Measurements from ENCODE around the gene WDR89. TPM values are rescaled to one million over a fixed set of nuclear protein-coding genes. Genes with fewer than 3 reads are reported as not detected.

WDR89 gene
- total RNA-seq, 1 donor: 10.5 TPM

GRCh38 chr14:63673886-63674497, 32.3 kb upstream of the WDR89 start:
- no peaks in the 10 kb centered on the region for H4K20me1 ChIP-seq (ENCODE audit: insufficient read depth, low read length)
- no peaks in the 10 kb centered on the region for H3K79me2 ChIP-seq (ENCODE audit: insufficient read depth, low read length)
- H3K27me3 ChIP-seq (ENCODE audit: insufficient read depth, low read length): no peaks in the 10 kb centered on the region
- H3K9me3 ChIP-seq (ENCODE audit: low read depth, low read length): no peaks in the 10 kb centered on the region
- H3K4me1 ChIP-seq (ENCODE audit: insufficient read depth, low read length): peaks cover 7% of the 10 kb centered on the region
- no peak overlapping the region for H3K4me2 ChIP-seq (ENCODE audit: insufficient read depth, low read length)
- no peak for TF ChIP-seq CTCF (IDR thresholded peaks at IDR 0.05; ENCODE audit: extremely low read depth, low read depth, low read length)
- H3K36me3 ChIP-seq (ENCODE audit: insufficient read depth, low read length): peaks cover 8% of the 10 kb centered on the region
- H3K27ac ChIP-seq (ENCODE audit: low read depth, low read length): no peak overlapping the region
- no peak overlapping the region for H2AFZ ChIP-seq (ENCODE audit: low read length)
- DNase-seq (ENCODE audit: insufficient read length, low spot score, missing footprints): no peak
- no peak overlapping the region for H3K4me3 ChIP-seq (ENCODE audit: insufficient read depth, low read length)

- H3K4me1 ChIP-seq (ENCODE audit: insufficient read depth, low read length): peaks cover 7% of the 10 kb centered on the region
- no peak overlapping the region for H3K27ac ChIP-seq (ENCODE audit: low read depth, low read length)
- no peak for DNase-seq (ENCODE audit: insufficient read length, low spot score, missing footprints)
- no peak overlapping the region for H2AFZ ChIP-seq (ENCODE audit: low read length)
- H3K4me2 ChIP-seq (ENCODE audit: insufficient read depth, low read length): no peak overlapping the region
- no peak overlapping the region for H3K4me3 ChIP-seq (ENCODE audit: insufficient read depth, low read length)
- peaks cover 8% of the 10 kb centered on the region for H3K36me3 ChIP-seq (ENCODE audit: insufficient read depth, low read length)
- no peaks in the 10 kb centered on the region for H4K20me1 ChIP-seq (ENCODE audit: insufficient read depth, low read length)
- H3K79me2 ChIP-seq (ENCODE audit: insufficient read depth, low read length): no peaks in the 10 kb centered on the region
- H3K9me3 ChIP-seq (ENCODE audit: low read depth, low read length): no peaks in the 10 kb centered on the region
- no peak for TF ChIP-seq CTCF (IDR thresholded peaks at IDR 0.05; ENCODE audit: extremely low read depth, low read depth, low read length)
- no peaks in the 10 kb centered on the region for H3K27me3 ChIP-seq (ENCODE audit: insufficient read depth, low read length)
These were observed 31.6 kb upstream of the WDR89 start for GRCh38 chr14:63673255-63673654.

- Histone ChIP-seq H3K27ac (ENCODE audit: low read depth, low read length) (no peak overlapping the region), H4K20me1 (ENCODE audit: insufficient read depth, low read length) (no peaks in the 10 kb centered on the region), H3K4me2 (ENCODE audit: insufficient read depth, low read length) (no peak overlapping the region), H3K9me3 (ENCODE audit: low read depth, low read length) (no peaks in the 10 kb centered on the region), H3K79me2 (ENCODE audit: insufficient read depth, low read length) (no peaks in the 10 kb centered on the region), H3K4me3 (ENCODE audit: insufficient read depth, low read length) (no peak overlapping the region), H3K36me3 (ENCODE audit: insufficient read depth, low read length) (peaks cover 8% of the 10 kb centered on the region), H3K4me1 (ENCODE audit: insufficient read depth, low read length) (peaks cover under 1% of the 10 kb centered on the region), H2AFZ (ENCODE audit: low read length) (no peak overlapping the region), H3K27me3 (ENCODE audit: insufficient read depth, low read length) (no peaks in the 10 kb centered on the region)
- TF ChIP-seq CTCF (IDR thresholded peaks at IDR 0.05; ENCODE audit: extremely low read depth, low read depth, low read length): no peak
- DNase-seq (ENCODE audit: insufficient read length, low spot score, missing footprints): peak; percentile 21
These were observed 30.9 kb upstream of the WDR89 start for GRCh38 chr14:63672417-63673180.

- H3K27ac ChIP-seq (ENCODE audit: low read depth, low read length): no peak overlapping the region
- no peaks in the 10 kb centered on the region for H3K9me3 ChIP-seq (ENCODE audit: low read depth, low read length)
- H3K36me3 ChIP-seq (ENCODE audit: insufficient read depth, low read length): peaks cover 8% of the 10 kb centered on the region
- no peaks in the 10 kb centered on the region for H3K79me2 ChIP-seq (ENCODE audit: insufficient read depth, low read length)
- H4K20me1 ChIP-seq (ENCODE audit: insufficient read depth, low read length): no peaks in the 10 kb centered on the region
- no peaks in the 10 kb centered on the region for H3K4me1 ChIP-seq (ENCODE audit: insufficient read depth, low read length)
- no peak overlapping the region for H3K4me2 ChIP-seq (ENCODE audit: insufficient read depth, low read length)
- H2AFZ ChIP-seq (ENCODE audit: low read length): no peak overlapping the region
- no peak overlapping the region for H3K4me3 ChIP-seq (ENCODE audit: insufficient read depth, low read length)
- DNase-seq (ENCODE audit: insufficient read length, low spot score, missing footprints): no peak
- TF ChIP-seq CTCF (IDR thresholded peaks at IDR 0.05; ENCODE audit: extremely low read depth, low read depth, low read length): no peak
- no peaks in the 10 kb centered on the region for H3K27me3 ChIP-seq (ENCODE audit: insufficient read depth, low read length)
These were observed 30.3 kb upstream of the WDR89 start for GRCh38 chr14:63671987-63672386.
